ENCODE results near the gene L3MBTL3. TPM values are rescaled to one million over a fixed set of nuclear protein-coding genes. Genes with fewer than 3 reads are reported as not detected.

The L3MBTL3 gene
- total RNA-seq, 4 donors from 2014 or later: 8.1 to 57.6 (median 21.9) TPM

DNA sequence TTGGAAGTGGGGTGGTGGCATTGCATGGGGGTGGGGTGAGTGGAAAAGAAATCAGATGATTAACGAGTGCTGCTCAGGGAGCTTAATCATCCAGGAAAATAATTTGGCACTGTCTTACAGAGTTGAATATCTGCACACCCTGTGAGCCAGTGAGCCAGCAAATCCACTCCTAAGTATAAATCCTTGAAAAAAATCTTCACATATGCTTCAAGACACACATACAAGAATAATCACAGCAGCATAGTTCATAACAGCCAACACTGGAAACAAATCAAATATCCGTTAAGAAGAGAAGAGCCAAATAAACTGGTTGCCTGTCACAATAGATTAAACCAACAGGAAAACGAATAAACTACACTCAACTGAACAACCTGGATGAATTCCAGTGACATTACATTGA is 141.6 kb downstream of the L3MBTL3 start:
- no peak overlapping the region for H3K27ac ChIP-seq
- 50 to 54% methylated on average over 3 of the region's 3 CpGs for WGBS, 2 donors (ENCODE audit: low coverage in 1 of 2)
- intact Hi-C loops (cut with DNase I; ENCODE audit: low total_unique reads) (no loop called here), in situ Hi-C loops (cut with MboI; ENCODE audit: low pct_ligation_motif_present in 1 of 4, low pct_unique_long_range_greater_than_20kb in 1 of 4, low sequenced_read_pairs in 3 of 4) (no loop called here)
- H3K4me1 ChIP-seq: no peaks in the 10 kb centered on the region
- H3K4me3 ChIP-seq: no peak overlapping the region
- DNase-seq: no peak
- TF ChIP-seq POLR2A (IDR thresholded peaks at IDR 0.05): no peak
- TF ChIP-seq, protein P1, sequence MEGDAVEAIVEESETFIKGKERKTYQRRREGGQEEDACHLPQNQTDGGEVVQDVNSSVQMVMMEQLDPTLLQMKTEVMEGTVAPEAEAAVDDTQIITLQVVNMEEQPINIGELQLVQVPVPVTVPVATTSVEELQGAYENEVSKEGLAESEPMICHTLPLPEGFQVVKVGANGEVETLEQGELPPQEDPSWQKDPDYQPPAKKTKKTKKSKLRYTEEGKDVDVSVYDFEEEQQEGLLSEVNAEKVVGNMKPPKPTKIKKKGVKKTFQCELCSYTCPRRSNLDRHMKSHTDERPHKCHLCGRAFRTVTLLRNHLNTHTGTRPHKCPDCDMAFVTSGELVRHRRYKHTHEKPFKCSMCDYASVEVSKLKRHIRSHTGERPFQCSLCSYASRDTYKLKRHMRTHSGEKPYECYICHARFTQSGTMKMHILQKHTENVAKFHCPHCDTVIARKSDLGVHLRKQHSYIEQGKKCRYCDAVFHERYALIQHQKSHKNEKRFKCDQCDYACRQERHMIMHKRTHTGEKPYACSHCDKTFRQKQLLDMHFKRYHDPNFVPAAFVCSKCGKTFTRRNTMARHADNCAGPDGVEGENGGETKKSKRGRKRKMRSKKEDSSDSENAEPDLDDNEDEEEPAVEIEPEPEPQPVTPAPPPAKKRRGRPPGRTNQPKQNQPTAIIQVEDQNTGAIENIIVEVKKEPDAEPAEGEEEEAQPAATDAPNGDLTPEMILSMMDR (IDR thresholded peaks at IDR 0.05): no peak
- no peak for TF ChIP-seq EP300 (IDR thresholded peaks at IDR 0.05; ENCODE audit: low read depth)
- TF ChIP-seq POLR2AphosphoS5 (IDR thresholded peaks at IDR 0.05): no peak
- H3K9me3 ChIP-seq: no peaks in the 10 kb centered on the region
- no peaks in the 10 kb centered on the region for H3K36me3 ChIP-seq
- no peaks in the 10 kb centered on the region for H3K27me3 ChIP-seq

DNA sequence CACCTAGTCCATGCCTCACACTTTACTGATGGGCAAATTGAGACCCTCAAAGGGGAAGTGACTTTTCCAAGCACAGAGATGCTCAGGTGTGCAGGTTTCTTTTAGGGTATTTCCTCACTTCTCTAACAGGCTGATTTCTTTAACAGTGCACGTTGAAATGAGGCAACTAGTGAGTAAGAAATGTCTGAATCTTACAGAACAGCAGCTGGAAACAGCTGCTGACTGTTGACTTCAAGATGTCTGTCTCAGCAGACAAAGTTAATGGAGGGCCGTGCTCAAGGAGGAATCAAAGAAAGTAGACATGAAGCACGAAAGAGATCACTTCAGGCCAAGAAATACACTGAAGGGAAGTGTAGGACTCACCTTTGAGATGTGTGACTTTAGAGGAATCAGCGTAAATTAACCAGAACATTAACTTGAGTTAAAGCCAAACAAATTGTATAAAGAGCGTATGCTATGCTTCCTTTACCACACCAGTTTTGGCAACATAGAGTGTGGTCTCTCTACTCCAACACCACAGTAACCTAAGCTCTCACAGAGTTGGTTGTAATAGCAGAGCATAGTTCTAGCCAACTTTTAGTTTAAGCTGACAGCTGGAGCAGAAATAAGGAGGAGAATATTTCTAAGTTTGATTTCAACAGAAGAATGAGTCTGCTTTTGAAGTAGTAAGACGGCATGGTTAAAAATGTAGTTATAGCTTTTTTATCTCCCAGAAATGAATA is 143.5 kb downstream of the L3MBTL3 start:
- no peak overlapping the region for H3K4me3 ChIP-seq
- 54 to 60% methylated on average over 5 to 6 of the region's 6 CpGs for WGBS, 2 donors (ENCODE audit: low coverage in 1 of 2)
- H3K4me1 ChIP-seq: no peaks in the 10 kb centered on the region
- no peaks in the 10 kb centered on the region for H3K9me3 ChIP-seq
- no peaks in the 10 kb centered on the region for H3K27me3 ChIP-seq
- peak overlapping the region in 1 of 4 donors; percentile 27 for H3K27ac ChIP-seq
- TF ChIP-seq, protein P1 (IDR thresholded peaks at IDR 0.05): no peak
- TF ChIP-seq POLR2A (IDR thresholded peaks at IDR 0.05) (no peak), POLR2AphosphoS5 (IDR thresholded peaks at IDR 0.05) (peak in 2 of 3 donors; percentile 28 to 43), EP300 (IDR thresholded peaks at IDR 0.05; ENCODE audit: low read depth) (no peak)
- intact Hi-C loops (cut with DNase I; ENCODE audit: low total_unique reads): no loop called here
- DNase-seq: no peak
- in situ Hi-C loops (cut with MboI; ENCODE audit: low pct_ligation_motif_present in 1 of 4, low pct_unique_long_range_greater_than_20kb in 1 of 4, low sequenced_read_pairs in 3 of 4): no loop called here
- no peaks in the 10 kb centered on the region for H3K36me3 ChIP-seq

DNA sequence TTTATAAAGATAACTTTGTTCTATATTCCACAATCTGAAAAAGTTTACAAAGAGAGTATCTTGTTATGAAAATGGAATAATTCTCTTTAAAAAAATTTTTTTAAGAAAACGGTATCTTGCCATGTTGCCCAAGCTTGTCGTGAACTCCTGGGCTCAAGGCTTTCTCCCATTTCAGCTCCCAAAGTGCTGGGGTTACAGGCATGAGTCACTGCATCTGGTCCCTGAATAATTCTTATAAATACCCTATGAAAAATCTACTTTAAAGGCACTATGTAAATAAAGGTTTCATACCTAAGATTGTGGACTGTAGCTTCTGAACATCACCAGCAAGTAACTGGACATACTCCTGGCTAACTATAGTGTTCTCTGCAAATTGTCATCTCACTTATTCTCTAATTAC is 144.0 kb downstream of the L3MBTL3 start:
- TF ChIP-seq EP300 (IDR thresholded peaks at IDR 0.05; ENCODE audit: low read depth): no peak
- Histone ChIP-seq H3K27ac (peak overlapping the region in 1 of 4 donors; percentile 27), H3K27me3 (no peaks in the 10 kb centered on the region), H3K36me3 (no peaks in the 10 kb centered on the region), H3K4me3 (no peak overlapping the region), H3K4me1 (no peaks in the 10 kb centered on the region), H3K9me3 (no peaks in the 10 kb centered on the region)
- DNase-seq: no peak
- 81 to 82% methylated on average over 2 of the region's 2 CpGs for WGBS, 2 donors (ENCODE audit: low coverage in 1 of 2)
- intact Hi-C loops (cut with DNase I; ENCODE audit: low total_unique reads) (no loop called here), in situ Hi-C loops (cut with MboI; ENCODE audit: low pct_ligation_motif_present in 1 of 4, low pct_unique_long_range_greater_than_20kb in 1 of 4, low sequenced_read_pairs in 3 of 4) (no loop called here)

DNA sequence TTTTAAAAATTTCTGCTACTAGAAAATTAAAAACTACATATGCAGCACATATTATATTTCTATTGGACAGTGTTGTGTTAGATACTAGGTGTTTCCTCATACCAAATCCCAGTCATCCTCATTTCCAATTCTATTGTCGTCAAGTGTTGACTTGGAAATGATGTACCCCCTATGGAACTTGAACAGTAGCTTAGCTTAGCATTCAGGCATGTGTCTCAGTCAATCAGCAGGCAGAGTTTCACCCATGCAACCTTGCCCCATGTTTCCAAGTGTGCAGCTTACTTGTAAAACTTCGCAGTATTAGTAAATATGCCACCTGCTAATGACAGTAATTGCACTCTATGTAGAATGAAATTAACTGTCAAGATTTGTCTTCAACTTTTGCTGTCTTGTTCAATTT is 144.9 kb downstream of the L3MBTL3 start:
- intact Hi-C loops (cut with DNase I; ENCODE audit: low total_unique reads): no loop called here
- Histone ChIP-seq H3K4me3 (no peak overlapping the region), H3K36me3 (no peaks in the 10 kb centered on the region), H3K9me3 (no peaks in the 10 kb centered on the region), H3K4me1 (no peaks in the 10 kb centered on the region), H3K27me3 (no peaks in the 10 kb centered on the region), H3K27ac (no peak overlapping the region)
- WGBS, 2 donors (ENCODE audit: low coverage in 1 of 2): 64 to 96% methylated on average over 2 of the region's 2 CpGs
- TF ChIP-seq, protein P1 (IDR thresholded peaks at IDR 0.05): no peak
- TF ChIP-seq EP300 (IDR thresholded peaks at IDR 0.05; ENCODE audit: low read depth) (no peak), POLR2A (IDR thresholded peaks at IDR 0.05) (no peak), POLR2AphosphoS5 (IDR thresholded peaks at IDR 0.05) (no peak)
- in situ Hi-C loops (cut with MboI; ENCODE audit: low pct_ligation_motif_present in 1 of 4, low pct_unique_long_range_greater_than_20kb in 1 of 4, low sequenced_read_pairs in 3 of 4): no loop called here
- no peak for DNase-seq

DNA sequence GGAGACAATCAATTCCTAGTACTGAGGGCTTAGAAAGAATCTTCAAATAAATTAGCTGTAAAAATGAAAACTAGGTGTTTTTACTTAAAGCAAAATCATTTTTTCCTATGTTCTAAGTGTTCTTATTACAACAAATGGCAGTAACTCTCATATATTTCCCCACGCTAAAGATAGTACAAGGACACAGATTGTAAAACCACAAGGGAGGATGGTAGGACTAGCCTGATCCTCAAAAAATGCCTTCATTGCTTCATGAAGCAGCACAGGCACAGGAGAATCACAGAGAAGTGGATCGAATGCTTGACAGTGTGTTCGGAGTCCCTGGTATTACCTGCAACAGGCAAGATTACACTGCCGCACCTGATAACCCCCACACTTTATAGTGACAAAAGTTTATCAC is 145.9 kb downstream of the L3MBTL3 start:
- Histone ChIP-seq H3K4me3 (no peak overlapping the region), H3K9me3 (no peaks in the 10 kb centered on the region), H3K36me3 (no peaks in the 10 kb centered on the region), H3K27me3 (no peaks in the 10 kb centered on the region), H3K4me1 (no peaks in the 10 kb centered on the region), H3K27ac (no peak overlapping the region)
- DNase-seq: no peak
- WGBS, 2 donors (ENCODE audit: low coverage in 1 of 2): 74 to 75% methylated on average over 4 of the region's 4 CpGs
- in situ Hi-C loops (cut with MboI; ENCODE audit: low pct_ligation_motif_present in 1 of 4, low pct_unique_long_range_greater_than_20kb in 1 of 4, low sequenced_read_pairs in 3 of 4): no loop called here
- intact Hi-C loops (cut with DNase I; ENCODE audit: low total_unique reads): no loop called here
- TF ChIP-seq EP300 (IDR thresholded peaks at IDR 0.05; ENCODE audit: low read depth) (no peak), POLR2A (IDR thresholded peaks at IDR 0.05) (no peak), POLR2AphosphoS5 (IDR thresholded peaks at IDR 0.05) (no peak)
- TF ChIP-seq, protein P1 (IDR thresholded peaks at IDR 0.05): no peak

All from transverse colon (tissue), 4 donors.